Caki2 (cell line): ENCODE measurements around the gene IP6K2. TPM values are rescaled to one million over a fixed set of nuclear protein-coding genes. Genes with fewer than 3 reads are reported as not detected.

Experiments used
- DNase-seq: peaks from one replicate; pipeline ENCODE4 v3.0.0-alpha.2; 2015; ENCODE audit warnings: low read depth
- in situ Hi-C: cut with HindIII; loops from 2 replicates; pipeline ENCODE4 v1.10.0; 2016; ENCODE audit warnings: low sequenced_read_pairs, low pct_unique_long_range_greater_than_20kb, mixed read lengths
- total RNA-seq: library from RNA; depleted of rRNA; stranded (reverse); fragments of >200 nt; shearing (Covaris generic); gene quantifications from 2 replicates; pipeline ENCODE4 v1.2.3, GENCODE V29; 2014; ENCODE audit warnings: low replicate concordance

Gene IP6K2
- total RNA-seq, 1 experiment from 2014 or later = 50.8 TPM

GRCh38 chr3:48681541-48681880, 35.5 kb downstream of the IP6K2 start:
- in situ Hi-C loops = no loop called here
- no peak for DNase-seq

GRCh38 chr3:48680811-48681540, 36.0 kb downstream of the IP6K2 start:
- DNase-seq = no peak
- in situ Hi-C loops = no loop called here

DNA sequence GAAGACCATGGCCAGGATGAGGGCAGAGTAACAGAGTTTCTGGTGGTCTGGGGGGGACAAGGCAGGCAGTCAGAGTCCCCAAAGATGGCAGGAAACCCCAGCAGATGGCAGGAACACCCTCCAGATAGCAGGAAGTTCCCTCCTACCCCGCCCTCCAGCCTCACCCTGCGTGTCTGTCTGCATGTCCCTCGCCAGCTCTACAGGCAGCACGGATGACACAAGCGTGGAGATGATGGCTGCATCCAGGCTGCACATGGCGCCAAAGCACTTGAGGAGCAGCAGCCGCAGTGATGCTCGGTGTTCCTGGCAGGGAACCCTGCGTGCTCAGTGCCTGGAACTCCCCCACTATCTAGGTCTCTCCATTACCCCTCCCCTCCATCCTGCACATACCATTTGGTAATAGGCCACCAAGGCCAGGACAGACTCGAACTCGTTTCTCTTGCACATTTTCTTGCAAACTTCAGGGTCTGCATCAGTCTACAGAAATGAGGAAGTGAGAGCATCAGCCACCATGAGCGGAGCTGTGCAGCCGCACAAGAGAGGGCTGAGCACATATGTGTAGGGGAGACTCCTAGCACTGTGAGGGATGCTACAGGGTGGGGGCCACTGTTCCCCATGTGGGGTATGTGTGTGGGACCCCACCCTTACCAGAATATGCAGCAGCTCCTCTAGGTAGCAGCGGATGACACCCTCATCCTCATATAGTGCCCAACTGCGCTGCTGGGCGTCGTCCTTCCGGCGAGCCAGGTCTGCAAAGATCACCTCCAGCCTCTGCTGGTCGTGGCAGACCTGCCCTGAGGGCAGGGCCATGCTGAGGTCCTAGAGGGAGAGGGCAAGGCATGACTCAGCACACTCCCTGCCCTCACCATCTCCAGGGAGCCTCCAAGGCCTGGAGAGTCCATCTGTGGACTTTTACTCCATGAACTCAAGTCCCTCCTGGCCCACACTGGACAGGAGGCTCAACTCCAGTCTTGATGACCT, 37.3 kb downstream of the IP6K2 start:
- DNase-seq = no peak
- in situ Hi-C loops = no loop called here

- in situ Hi-C loops = no loop called here
- no peak for DNase-seq
Observed at GRCh38 chr3:48678566-48679380, 38.2 kb downstream of the IP6K2 start.

DNA sequence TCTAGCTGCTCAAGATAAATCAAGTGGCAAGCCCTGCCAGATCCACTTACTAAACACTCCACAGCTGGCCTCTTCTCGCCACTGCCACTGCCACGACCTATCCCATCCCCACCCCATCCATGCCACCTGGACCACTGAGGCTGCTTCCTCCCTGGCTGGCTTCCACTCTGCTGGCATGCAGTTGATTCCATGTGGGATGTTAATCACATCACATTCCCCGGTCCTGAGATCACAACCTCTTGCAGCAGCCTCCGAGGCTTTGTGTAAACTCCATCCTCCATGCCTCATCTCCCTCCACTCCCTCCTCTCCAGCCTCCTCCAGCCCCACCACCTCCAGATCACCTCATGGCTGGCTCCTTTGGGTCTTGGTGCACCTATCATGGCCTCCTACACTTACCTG, 39.0 kb downstream of the IP6K2 start:
- DNase-seq = no peak
- in situ Hi-C loops = no loop called here

DNA sequence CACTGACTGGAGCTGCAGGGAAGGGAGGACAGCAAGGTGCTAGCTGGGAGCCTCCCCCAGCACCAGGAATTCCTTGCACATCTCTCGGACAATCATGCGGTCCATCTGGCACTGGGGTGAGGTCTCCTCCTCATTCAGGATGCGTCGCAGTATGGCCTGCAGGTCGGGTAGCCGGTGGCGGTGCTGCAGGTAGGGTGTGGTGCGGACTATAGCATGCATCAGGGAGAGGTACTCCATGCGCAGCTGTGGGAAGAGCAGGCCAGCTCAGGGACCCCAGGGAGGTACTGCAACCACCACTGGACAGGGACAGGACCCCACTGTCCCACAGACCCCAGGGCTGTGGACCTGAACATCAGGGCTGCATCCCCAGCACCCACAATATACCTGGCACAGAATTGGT, 42.5 kb downstream of the IP6K2 start:
- DNase-seq = no peak

GRCh38 chr3:48672522-48672921, 44.5 kb downstream of the IP6K2 start:
- DNase-seq = no peak

More for the DNA sequence above, 42.5 kb downstream of the IP6K2 start:
- in situ Hi-C loops = no loop called here

GRCh38 chr3:48664929-48665328, 52.1 kb downstream of the IP6K2 start:
- in situ Hi-C loops = no loop called here

More at GRCh38 chr3:48672522-48672921, 44.5 kb downstream of the IP6K2 start:
- in situ Hi-C loops = no loop called here

GRCh38 chr3:48664313-48664644, 52.7 kb downstream of the IP6K2 start:
- in situ Hi-C loops = no loop called here
- no peak for DNase-seq

More at GRCh38 chr3:48664929-48665328, 52.1 kb downstream of the IP6K2 start:
- DNase-seq = no peak

- in situ Hi-C loops = no loop called here
- peak; percentile 99 for DNase-seq
Observed at GRCh38 chr3:48663489-48664312, 53.3 kb downstream of the IP6K2 start.

DNA sequence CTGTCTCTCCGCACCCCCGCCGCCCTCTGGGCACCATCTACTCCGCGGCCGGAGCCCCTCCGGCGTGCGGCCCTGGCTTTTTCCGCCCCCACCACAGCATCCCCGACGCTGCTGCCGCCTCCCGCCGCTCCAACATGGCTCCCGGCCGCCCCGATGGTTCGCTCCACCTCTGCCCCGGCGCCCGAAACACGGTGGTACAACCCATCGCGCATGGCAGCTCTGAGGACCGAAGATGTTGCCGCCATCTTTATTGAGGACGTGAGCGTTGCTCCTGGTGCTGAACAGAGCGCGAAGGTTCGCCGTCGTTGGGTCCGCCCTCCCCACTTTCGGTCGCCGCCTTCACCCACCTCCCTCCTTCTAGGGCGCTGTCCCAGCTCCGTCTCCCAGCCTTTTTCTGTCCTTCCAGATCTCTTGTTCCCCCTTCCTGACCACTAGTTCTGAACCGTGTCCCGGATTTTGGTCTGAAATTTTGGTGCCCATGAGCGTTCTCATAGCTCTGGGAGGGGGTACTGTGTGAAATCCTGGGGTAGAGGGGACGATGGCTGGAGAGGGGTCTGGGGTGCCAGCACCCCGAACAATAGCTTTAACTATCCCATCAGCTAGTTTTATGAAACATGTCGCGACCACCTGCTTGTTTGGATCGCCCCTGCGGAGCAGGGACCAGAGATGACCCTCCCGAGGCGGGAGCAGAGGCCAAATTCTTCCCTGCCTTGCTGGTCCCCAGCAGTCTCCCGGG, 54.1 kb downstream of the IP6K2 start, which contains the start of gene CELSR3:
Gene CELSR3, minus strand, starts transcription at position 134 of the 736 bp plus-strand sequence. CDS start 252 bp downstream, outside the sequence.
- peak; percentile 82 for DNase-seq
- in situ Hi-C loops = no loop called here

- DNase-seq = no peak
- in situ Hi-C loops = no loop called here
Observed at GRCh38 chr3:48662145-48662752, 54.8 kb downstream of the IP6K2 start.

GRCh38 chr3:48661501-48662144, 55.4 kb downstream of the IP6K2 start:
- DNase-seq = peak; percentile 74
- in situ Hi-C loops = no loop called here

DNA sequence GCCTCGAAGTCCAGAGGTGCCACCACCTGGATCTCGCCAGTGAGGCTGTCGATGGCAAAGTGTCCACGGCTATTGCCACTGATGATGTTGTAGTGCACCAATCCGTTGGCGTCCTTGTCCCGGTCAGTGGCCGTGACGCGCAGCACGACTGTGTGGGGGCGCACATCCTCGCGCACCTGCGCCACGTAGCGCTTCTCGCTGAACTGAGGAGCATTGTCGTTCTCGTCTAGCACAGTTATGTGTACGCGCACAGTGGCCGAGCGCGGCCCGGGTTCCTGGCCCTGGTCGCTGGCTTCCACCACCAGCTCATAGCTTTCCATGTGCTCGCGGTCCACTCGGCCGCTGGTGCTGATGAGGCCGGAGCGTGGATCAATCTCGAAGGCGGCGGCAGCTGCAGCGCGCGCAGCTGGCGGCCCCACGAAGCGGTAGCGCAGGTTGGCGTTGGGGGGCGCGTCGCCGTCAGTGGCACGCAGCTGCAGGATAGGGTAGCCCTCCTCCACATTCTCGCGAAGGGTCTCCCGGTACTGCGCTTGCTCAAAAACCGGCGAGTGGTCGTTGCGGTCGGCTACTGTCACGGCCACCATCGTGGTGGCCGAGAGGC, 56.1 kb downstream of the IP6K2 start:
- in situ Hi-C loops = no loop called here
- DNase-seq = no peak

- DNase-seq = no peak
- in situ Hi-C loops = no loop called here
Observed at GRCh38 chr3:48656841-48657281, 60.2 kb downstream of the IP6K2 start.
